AG10803 (cell line): ENCODE measurements around the gene YWHAG.
"Not testable (repeated sequence)": the region's sequence is repeated elsewhere in the genome, so short reads cannot be mapped to it uniquely, and the experiment has no call there.

Experiments used
- DNase-seq: peaks from one replicate; pipeline ENCODE4 v3.0.0; 2010; ENCODE audit warnings: low read depth
- H3K4me3 ChIP-seq: 2 replicates; pipeline ENCODE4 v1.5.1; 2011; ENCODE audit warnings: mild to moderate bottlenecking, low read length, control low read depth
- TF ChIP-seq, protein P1 (sequence below): conservative IDR thresholded peaks from 2 replicates; pipeline ENCODE4 v1.5.1; 2011; ENCODE audit warnings: mild to moderate bottlenecking, low read length, control low read depth, inconsistent platforms

Gene YWHAG

DNA sequence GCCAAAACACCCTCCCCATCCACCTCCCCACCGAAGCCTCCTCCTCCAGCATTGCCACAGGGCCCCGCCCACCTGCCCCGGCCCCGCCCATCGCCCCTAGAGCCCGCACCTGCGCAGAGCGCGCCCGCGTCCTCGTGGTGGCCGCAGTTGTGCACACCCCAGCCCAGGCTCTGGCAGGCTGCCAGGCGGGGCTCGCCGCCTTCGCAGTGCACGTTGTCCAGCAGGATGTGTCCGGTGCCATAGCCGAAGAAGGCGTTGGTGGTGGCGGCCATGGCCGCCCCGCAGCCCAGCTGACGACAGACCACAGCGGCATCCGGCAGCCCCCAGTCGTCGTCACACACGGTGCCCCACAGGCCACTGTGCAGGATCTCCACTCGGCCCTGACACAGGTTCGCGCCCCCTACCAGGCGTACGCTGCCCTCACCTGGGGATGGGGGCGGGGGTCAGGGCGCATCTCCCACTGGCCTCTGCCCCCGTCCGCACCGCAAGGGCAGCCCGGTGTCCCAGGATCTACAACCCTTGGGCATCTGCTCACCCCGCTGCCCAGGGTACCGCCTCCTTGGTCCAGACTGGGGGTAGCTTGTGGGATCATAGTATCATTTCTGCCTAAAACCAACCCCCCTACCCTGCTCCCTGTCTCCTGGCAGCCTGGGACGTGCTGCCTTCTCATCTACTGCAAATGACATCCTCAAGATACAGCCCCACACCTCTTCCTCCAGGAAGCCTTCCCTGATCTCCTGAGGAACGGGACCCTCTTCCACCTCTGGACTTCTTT, 38.8 kb upstream of the YWHAG start:
- H3K4me3 ChIP-seq, result peak overlapping the region; percentile 65
- TF ChIP-seq, protein P1, sequence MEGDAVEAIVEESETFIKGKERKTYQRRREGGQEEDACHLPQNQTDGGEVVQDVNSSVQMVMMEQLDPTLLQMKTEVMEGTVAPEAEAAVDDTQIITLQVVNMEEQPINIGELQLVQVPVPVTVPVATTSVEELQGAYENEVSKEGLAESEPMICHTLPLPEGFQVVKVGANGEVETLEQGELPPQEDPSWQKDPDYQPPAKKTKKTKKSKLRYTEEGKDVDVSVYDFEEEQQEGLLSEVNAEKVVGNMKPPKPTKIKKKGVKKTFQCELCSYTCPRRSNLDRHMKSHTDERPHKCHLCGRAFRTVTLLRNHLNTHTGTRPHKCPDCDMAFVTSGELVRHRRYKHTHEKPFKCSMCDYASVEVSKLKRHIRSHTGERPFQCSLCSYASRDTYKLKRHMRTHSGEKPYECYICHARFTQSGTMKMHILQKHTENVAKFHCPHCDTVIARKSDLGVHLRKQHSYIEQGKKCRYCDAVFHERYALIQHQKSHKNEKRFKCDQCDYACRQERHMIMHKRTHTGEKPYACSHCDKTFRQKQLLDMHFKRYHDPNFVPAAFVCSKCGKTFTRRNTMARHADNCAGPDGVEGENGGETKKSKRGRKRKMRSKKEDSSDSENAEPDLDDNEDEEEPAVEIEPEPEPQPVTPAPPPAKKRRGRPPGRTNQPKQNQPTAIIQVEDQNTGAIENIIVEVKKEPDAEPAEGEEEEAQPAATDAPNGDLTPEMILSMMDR, result no peak
- peak; percentile 58 for DNase-seq

DNA sequence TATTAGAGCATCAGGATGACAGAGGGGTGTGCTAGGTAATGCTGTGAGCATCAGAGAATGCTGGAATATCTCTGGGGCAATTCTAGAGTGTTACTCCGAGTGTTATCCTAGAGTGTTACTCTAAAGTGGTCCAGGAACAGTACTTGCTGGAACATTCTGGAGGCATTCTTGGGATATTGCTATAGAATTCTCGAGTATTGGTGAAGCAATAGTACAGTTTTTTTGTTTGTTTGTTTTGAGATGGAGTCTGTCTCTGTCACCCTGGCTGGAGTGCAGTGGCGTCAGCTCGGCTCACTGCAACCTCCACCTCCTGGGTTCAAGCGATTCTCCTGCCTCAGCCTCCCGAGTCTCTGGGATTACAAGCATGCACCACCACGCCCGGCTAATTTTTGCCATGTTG, 38.1 kb upstream of the YWHAG start:
- no peak for DNase-seq
- H3K4me3 ChIP-seq, result peak overlapping the region; percentile 65; the same call in 1 of the 2 replicates
- TF ChIP-seq, protein P1, result no peak

DNA sequence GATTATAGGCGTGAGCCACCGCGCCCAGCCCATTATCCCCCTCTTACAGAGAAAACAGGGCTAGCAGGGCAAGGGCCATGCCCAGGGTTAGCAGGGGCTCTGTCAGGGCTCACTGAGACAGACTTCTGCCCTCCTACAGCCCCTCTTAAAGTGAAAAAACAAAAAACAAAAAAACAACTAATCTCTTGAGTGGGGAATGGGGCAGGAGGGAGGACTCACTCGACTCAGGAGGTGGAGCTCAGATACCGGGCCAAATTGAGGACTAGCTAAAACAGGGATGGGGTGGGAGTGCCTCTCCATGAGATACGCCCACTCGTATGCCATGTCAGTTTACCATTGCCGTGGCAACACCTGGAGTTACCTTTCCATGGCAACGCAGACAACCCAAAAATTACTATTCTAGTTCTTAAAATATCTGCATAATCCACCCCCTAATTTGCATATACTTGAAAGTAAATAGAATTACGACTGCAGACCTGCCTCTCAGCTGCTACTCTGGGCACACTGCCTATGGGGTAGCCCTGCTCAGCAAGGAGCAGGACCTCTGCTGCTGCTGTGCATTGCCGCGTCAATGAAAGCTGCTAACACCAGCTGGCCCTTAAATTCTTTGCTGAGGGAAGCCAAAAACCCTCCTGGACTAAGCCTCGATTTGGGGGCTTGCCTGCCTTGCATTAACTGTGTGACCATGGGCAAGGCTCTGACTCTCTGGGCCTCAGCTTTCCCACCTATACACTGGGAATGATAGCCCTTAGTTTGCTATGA, 37.4 kb upstream of the YWHAG start:
- TF ChIP-seq, protein P1, result no peak
- no peak overlapping the region for H3K4me3 ChIP-seq
- DNase-seq, result no peak

DNA sequence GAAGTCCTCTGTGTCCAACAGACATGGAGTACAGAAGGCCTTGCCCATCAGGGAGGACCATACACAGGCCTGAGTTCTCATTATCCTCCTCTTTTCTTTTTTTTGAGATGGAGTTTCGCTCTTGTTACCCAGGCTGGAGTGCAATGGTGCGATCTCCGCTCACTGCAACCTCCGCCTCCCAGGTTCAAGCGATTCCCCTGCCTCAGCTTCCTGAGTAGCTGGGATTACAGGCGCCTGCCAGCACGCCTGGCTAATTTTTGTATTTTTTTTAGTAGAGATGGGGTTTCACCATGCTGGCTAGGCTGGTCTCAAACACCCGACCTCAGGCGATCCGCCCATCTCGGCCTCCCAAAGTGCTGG, 36.8 kb upstream of the YWHAG start:
- not testable (repeated sequence) for H3K4me3 ChIP-seq, DNase-seq

DNA sequence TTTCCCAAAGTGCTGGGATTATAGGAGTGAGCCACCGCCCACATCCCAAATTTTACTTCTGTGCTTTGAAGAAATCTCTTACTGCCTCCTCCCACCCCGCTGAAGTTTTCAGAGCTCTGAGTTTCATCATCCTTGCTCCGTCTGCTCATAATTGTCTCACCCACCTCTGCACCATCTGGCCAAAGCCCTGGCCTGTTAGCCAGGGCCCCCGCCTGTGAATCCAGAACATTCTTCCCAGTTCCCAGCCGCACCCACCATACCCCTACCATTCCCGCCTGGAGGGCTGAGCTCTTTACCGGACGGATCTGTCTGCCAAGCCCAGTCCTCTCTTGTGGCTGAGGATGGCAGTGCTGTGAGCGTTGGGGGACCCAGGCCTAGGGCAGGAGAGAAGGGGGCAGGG, 36.2 kb upstream of the YWHAG start:
- TF ChIP-seq, protein P1, result no peak
- peak; percentile 19 for DNase-seq
- no peak overlapping the region for H3K4me3 ChIP-seq

DNA sequence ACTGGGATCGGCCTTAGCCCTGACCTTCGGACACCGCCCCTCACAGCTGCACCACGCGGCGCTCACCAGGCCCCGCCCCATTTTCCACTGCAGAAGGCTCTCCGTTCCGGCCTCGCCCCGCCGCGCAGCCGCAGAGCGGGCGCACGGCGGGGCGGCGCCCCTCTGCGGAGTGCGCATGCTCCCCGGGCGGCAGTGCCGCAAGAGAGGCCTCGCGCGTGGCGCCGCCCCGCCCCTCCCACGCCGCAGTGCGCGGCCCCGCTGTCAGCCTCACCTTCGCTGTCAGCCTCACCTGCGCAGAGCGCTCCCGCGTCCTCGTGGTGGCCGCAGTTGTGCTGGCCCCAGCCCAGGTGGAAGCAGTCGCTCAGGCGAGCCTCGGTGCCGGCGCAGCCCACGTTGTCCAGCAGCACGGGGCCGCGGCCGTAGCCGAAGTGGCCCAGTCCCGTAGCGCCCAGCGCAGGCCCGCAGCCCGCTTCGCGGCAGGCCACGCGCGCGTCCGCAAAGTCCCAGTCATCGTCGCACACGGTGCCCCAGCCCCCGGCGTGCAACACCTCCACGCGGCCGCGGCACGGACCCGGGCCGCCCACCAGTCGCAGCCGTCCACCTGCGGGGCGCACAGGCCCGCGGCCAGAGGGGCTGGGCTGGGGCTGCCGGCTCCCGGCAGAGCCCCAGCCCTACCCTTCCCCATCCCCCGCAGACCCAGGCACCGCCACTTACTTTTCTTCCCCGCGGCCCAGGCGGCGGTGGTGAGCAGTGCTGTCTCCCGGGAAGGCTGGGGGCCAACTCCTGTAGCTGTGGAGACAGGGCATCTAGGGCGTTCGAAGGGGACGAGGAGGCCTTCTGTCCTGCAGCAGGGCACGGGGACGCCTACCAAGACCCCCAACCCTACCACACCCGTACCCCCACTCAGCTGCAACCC, 34.6 kb upstream of the YWHAG start:
- TF ChIP-seq, protein P1, result 0 out of 2 replicates have a peak, but pooled peaks have one; percentile 7
- DNase-seq, result peak; percentile 83
- peak overlapping the region; percentile 72 for H3K4me3 ChIP-seq

DNA sequence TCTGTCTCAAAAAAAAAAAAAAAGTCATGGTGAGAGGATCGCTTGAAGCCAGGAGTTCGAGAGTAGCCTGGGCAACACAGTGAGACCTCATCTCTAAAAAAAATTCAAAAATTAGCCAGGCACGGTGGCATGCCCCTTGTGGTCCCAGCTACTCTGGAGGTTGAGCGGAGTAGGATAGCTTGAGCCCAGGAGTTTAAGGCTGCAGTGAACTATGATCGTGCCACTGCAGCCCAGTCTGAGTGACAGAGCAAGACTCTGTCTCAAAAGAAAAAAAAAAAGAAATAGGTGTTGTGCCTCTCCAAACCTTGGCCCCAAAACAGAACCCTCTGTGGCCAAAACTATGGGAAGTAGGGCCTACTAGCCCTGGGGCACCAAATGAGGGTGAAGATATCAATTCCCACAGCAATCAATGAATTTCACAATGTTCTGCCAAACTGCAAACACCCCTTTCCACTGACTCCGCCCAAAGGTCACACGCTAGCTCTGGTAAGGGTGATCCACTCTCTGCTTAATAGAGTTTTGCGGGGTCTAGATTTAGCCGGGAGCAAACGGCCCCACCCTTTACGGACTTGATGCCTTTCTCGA, 33.8 kb upstream of the YWHAG start:
- peak overlapping the region; percentile 55 for H3K4me3 ChIP-seq
- DNase-seq, result no peak
- TF ChIP-seq, protein P1, result no peak
